Measurements from ENCODE around the gene LRRIQ3.

Gene LRRIQ3

GRCh38 chr1:74236440-74236839 is 38.5 kb upstream of the LRRIQ3 start:
- no peaks in the 10 kb centered on the region for H3K27me3 Mint-ChIP-seq (ENCODE audit: low read depth)
- no peak overlapping the region for H3K4me3 Mint-ChIP-seq

GRCh38 chr1:74235153-74235552 is 37.2 kb upstream of the LRRIQ3 start, which contains the start of gene TNNI3K:
Gene TNNI3K (plus strand): TSS chr1:74235387. CDS start chr1:74235452, 65 bp downstream.
- Mint-ChIP-seq H3K36me3 (ENCODE audit: low read depth) (no peaks in the 10 kb centered on the region), H3K27me3 (ENCODE audit: low read depth) (no peaks in the 10 kb centered on the region), H3K27ac (no peak within 1 kb of the TSS), H3K9me3 (no peaks in the 10 kb centered on the region), H3K4me1 (no peaks in the 10 kb centered on the region), H3K4me3 (no peak within 1 kb of the TSS)
- TF ChIP-seq CTCF (IDR thresholded peaks at IDR 0.05; ENCODE audit: unreplicated experiment in 3 of 3), result no peak

More at GRCh38 chr1:74236440-74236839, 38.5 kb upstream of the LRRIQ3 start:
- Mint-ChIP-seq H3K27ac (no peak overlapping the region), H3K4me1 (no peaks in the 10 kb centered on the region), H3K36me3 (ENCODE audit: low read depth) (no peaks in the 10 kb centered on the region), H3K9me3 (no peaks in the 10 kb centered on the region)
- no peak for TF ChIP-seq CTCF (IDR thresholded peaks at IDR 0.05; ENCODE audit: unreplicated experiment in 3 of 3)

GRCh38 chr1:74223453-74223852 is 25.5 kb upstream of the LRRIQ3 start:
- Mint-ChIP-seq H3K27me3 (ENCODE audit: low read depth) (no peaks in the 10 kb centered on the region), H3K4me3 (no peak overlapping the region), H3K27ac (no peak overlapping the region), H3K9me3 (peaks cover 18% of the 10 kb centered on the region), H3K36me3 (ENCODE audit: low read depth) (no peaks in the 10 kb centered on the region), H3K4me1 (no peaks in the 10 kb centered on the region)
- no peak for TF ChIP-seq CTCF (IDR thresholded peaks at IDR 0.05; ENCODE audit: unreplicated experiment in 3 of 3)

GRCh38 chr1:74222701-74223100 is 24.7 kb upstream of the LRRIQ3 start:
- no peak overlapping the region for H3K4me3 Mint-ChIP-seq
- no peak for TF ChIP-seq CTCF (IDR thresholded peaks at IDR 0.05; ENCODE audit: unreplicated experiment in 3 of 3)
- H3K4me1 Mint-ChIP-seq, result no peaks in the 10 kb centered on the region
- H3K9me3 Mint-ChIP-seq, result peaks cover 18% of the 10 kb centered on the region
- H3K27ac Mint-ChIP-seq, result no peak overlapping the region
- no peaks in the 10 kb centered on the region for H3K36me3 Mint-ChIP-seq (ENCODE audit: low read depth)
- no peaks in the 10 kb centered on the region for H3K27me3 Mint-ChIP-seq (ENCODE audit: low read depth)

- Mint-ChIP-seq H3K36me3 (ENCODE audit: low read depth) (no peaks in the 10 kb centered on the region), H3K4me1 (no peaks in the 10 kb centered on the region), H3K9me3 (peaks cover 8% of the 10 kb centered on the region), H3K27me3 (ENCODE audit: low read depth) (no peaks in the 10 kb centered on the region), H3K27ac (no peak overlapping the region), H3K4me3 (no peak overlapping the region)
- TF ChIP-seq CTCF (IDR thresholded peaks at IDR 0.05; ENCODE audit: unreplicated experiment in 3 of 3), result no peak
These were observed 17.3 kb upstream of the LRRIQ3 start for GRCh38 chr1:74215229-74215628.

- no peak for TF ChIP-seq CTCF (IDR thresholded peaks at IDR 0.05; ENCODE audit: unreplicated experiment in 3 of 3)
- Mint-ChIP-seq H3K27me3 (ENCODE audit: low read depth) (no peaks in the 10 kb centered on the region), H3K27ac (no peak overlapping the region), H3K36me3 (ENCODE audit: low read depth) (peaks cover 8% of the 10 kb centered on the region), H3K4me1 (no peaks in the 10 kb centered on the region), H3K4me3 (no peak overlapping the region), H3K9me3 (no peaks in the 10 kb centered on the region)
These were observed 7.3 kb upstream of the LRRIQ3 start for GRCh38 chr1:74205266-74205665.
